Hepatic stellate cell (primary cell): ENCODE measurements around the gene PLXNA4.
"Not testable (repeated sequence)": the region's sequence is repeated elsewhere in the genome, so short reads cannot be mapped to it uniquely, and the experiment has no call there.

Experiments
- DNase-seq: peaks from one replicate; pipeline ENCODE4 v3.0.0; 2011; ENCODE audit warnings: low spot score

Gene PLXNA4

GRCh38 chr7:132200141-132200540 lies 376.1 kb downstream of the PLXNA4 start:
- no peak for DNase-seq

- DNase-seq = no peak
These were observed 376.6 kb downstream of the PLXNA4 start for GRCh38 chr7:132199626-132200025.

GRCh38 chr7:132197772-132198171 lies 378.5 kb downstream of the PLXNA4 start:
- DNase-seq = no peak

- no peak for DNase-seq
These were observed 382.4 kb downstream of the PLXNA4 start for GRCh38 chr7:132193898-132194297.

GRCh38 chr7:132192809-132193208 lies 383.5 kb downstream of the PLXNA4 start:
- DNase-seq = no peak

GRCh38 chr7:132191418-132191817 lies 384.9 kb downstream of the PLXNA4 start:
- no peak for DNase-seq

GRCh38 chr7:132190683-132191082 lies 385.6 kb downstream of the PLXNA4 start:
- DNase-seq = no peak

- DNase-seq = no peak
These were observed 386.4 kb downstream of the PLXNA4 start for GRCh38 chr7:132189881-132190280.

- DNase-seq = no peak
These were observed 388.1 kb downstream of the PLXNA4 start for GRCh38 chr7:132187869-132188789.

- DNase-seq = no peak
These were observed 388.9 kb downstream of the PLXNA4 start for GRCh38 chr7:132187391-132187790.

- no peak for DNase-seq
These were observed 391.1 kb downstream of the PLXNA4 start for GRCh38 chr7:132185150-132185549.

GRCh38 chr7:132183781-132184380 lies 392.4 kb downstream of the PLXNA4 start:
- no peak for DNase-seq

- DNase-seq = no peak
These were observed 393.3 kb downstream of the PLXNA4 start for GRCh38 chr7:132182992-132183391.

- DNase-seq = no peak
These were observed 394.2 kb downstream of the PLXNA4 start for GRCh38 chr7:132181946-132182685.

GRCh38 chr7:132181371-132181770 lies 394.9 kb downstream of the PLXNA4 start:
- no peak for DNase-seq

GRCh38 chr7:132180481-132180880 lies 395.8 kb downstream of the PLXNA4 start:
- no peak for DNase-seq

- no peak for DNase-seq
These were observed 396.6 kb downstream of the PLXNA4 start for GRCh38 chr7:132179681-132180080.

GRCh38 chr7:132179080-132179430 lies 397.2 kb downstream of the PLXNA4 start:
- no peak for DNase-seq

- DNase-seq = not testable (repeated sequence)
These were observed 397.7 kb downstream of the PLXNA4 start for GRCh38 chr7:132178402-132179079.

- DNase-seq = no peak
These were observed 398.4 kb downstream of the PLXNA4 start for GRCh38 chr7:132177708-132178401.

GRCh38 chr7:132176719-132177118 lies 399.6 kb downstream of the PLXNA4 start:
- no peak for DNase-seq

GRCh38 chr7:132171130-132171576 lies 405.1 kb downstream of the PLXNA4 start:
- no peak for DNase-seq
